Measurements from ENCODE around the gene MSH5.
A peak's percentile ranks its signal among the peaks of the same experiment; 100 is the strongest.

Gene MSH5

DNA sequence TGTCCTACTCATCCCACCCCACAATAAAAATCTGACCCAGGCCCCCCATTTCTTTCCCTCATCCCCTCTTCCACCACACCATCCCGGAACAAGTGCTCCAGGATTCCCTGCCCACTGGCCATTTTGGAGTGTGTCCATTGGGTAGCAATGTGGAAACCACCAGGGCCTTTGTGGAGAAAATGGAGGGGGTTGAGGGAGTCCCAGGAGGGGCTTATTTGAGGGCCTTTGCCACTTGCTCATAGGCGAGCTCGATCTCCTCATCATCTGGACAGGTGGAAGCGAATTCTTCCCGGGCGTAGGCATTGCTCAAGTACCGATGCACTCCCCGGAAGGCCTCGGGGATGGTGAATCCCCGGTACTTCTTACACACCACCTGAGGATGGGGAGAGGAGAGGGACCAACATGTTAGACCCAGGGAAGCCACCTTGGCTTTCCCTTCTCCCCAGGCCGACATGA lies 9.1 kb upstream of the MSH5 start:
- DNase-seq = no peak

DNA sequence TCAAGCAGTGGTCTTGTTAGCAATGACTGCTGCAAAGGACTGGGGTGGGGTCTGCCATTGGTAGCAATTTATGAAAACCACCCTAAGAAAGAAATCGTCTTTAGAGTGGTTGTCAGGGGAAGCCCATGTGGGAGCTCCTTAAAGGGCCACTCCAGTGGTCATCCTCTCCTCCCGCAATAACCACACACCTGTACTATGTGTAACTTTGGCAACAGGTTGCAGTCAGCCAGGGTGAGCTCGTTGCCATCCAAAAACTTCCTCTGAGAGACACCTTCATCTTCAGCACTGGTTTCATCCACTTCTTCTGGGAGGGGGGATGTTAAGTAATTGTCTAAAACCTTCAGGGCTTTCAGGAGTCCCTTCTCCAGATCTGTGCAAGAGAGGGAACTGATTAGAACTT lies 7.8 kb upstream of the MSH5 start:
- DNase-seq = no peak

DNA sequence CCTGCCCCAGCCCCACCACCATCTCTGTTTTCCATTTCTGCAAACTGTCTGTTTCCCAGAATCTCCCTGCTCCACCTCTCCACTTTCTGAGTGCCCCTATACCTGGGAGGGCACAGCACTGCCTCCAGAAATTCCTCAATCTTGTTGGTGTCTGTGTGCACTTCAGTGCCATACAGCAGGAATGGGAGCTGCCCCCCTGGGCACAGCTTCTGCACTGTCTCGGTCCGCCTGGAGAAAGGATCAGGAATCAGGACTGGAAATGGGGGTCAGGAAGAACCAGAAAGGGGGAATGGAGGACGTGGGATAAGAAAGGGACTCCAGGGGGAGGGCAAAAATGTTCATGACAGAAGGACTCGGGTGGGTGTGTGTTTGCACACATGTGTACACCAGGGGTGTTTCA lies 6.1 kb upstream of the MSH5 start:
- no peak for DNase-seq

DNA sequence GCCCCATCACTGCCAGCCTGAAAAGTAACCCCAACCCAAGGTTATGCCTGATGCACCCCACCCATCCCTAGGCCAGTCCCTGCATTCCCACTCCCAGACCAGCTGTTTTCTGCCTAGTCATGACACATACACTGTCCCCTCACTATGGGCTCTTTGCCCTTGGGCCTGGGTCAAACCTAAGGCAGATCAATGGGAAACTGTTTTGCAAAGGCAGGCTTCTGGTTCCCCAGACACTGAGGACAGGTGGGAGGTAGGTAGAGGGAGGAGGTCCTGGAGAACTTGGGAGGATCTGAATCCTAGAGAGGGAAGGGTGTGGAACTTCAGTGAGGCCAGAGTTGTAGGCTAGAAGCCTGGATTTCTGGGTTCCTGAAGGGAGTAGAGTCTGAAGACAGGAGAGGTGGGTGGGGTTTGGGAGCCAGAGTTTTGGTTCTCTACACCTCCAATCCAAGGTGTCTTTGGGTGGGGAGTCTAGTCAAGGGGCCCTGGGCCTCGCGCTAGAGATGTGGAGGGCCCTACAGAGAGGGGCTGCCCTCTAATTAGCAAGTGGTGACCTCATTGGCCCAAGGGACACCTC lies 5.5 kb upstream of the MSH5 start:
- DNase-seq = no peak

DNA sequence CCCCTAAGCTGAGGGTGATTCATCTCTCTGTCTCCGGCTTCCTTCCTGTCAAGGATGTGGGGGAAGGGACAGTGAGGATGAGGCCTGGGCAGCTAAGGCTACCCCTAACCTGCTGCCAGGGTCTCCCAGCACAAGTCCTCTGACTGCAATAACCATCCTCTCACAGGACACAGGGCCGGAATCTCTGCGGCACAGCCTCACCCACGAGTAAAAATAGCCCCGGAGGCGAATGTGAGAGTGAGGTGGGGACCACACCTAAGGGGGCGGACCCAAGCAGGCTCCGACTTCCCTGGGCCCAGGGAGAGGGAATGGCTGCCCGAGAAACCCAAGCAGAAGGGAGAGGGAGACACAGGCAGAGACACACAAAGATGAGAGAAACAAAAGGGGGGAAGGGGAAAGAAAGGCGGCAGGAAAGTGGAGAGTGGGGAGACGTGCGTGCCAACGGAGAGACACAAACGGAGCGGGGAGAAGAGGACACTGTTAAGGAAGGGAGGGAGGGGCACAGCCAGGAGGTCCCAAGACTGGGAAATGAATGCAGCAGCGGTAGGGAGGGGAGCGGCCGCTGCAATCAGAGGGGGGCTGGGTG lies 4.9 kb upstream of the MSH5 start:
- no peak for DNase-seq

DNA sequence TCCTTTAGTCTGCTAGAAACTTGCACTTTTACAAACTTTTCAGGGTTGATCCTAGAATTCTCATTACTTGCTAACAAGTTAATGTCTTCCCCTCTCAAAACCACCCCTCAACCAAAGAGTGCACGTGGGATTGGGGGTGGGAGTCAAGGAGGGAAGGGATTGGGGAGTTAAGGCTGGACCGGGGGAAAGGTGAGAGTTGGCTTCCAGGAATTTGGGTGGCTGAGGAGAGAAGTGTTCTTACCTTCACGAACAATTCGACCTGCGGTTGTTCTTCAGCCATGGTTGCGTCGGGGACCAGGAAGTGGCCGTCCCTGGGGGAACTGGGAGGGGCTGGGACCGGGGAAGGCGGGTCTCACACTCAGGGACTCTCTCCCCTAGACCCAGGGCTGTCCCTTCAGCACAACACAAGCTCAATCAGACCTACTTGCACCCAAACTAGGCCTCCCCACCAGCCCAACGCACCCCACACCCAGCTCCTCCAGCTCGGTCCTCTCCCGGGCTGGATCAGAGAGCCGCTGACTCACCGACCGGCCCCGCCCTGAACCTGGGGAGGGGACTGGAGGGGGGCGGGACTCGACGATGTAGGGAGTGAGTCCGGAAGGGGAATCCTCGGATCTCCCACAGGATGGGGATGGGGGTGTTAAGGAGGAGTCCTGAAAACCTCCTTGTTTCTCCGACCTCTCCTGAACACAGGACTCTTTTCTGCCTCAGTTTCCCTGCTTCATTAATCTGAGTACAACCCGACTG lies 3.6 kb upstream of the MSH5 start, which contains the start of gene CLIC1:
Gene CLIC1, minus strand, starts transcription at position 510 of the 747 bp plus-strand sequence. Its CDS starts 230 bp downstream, at position 280.
- DNase-seq = peak; percentile 58 to 79

DNA sequence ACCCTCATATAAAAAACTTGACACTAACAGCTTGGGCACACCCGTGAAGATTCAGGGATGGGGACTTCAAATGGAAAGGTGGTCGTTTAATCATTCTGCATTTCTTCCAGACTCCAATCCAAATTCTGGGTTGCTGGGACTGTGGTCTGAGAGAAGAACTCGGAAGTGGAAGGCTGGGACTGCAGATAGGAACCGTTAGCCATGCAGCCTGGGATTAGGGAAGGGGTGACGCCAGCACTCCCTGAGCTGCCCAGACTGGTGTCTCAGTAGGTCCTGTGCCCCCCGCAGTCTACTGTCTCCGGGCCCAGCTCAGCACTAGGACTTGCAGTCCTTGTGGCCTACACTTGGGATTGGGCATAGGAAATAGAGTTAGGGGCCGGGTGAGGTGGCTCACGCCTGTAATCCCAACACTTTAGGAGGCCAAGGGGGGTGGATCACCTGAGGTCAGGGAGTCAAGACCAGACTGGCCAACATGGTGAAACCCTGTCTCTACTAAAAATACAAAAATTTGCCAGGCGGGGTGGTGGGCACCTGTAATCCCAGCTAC lies 3.0 kb upstream of the MSH5 start:
- no peak for DNase-seq

DNA sequence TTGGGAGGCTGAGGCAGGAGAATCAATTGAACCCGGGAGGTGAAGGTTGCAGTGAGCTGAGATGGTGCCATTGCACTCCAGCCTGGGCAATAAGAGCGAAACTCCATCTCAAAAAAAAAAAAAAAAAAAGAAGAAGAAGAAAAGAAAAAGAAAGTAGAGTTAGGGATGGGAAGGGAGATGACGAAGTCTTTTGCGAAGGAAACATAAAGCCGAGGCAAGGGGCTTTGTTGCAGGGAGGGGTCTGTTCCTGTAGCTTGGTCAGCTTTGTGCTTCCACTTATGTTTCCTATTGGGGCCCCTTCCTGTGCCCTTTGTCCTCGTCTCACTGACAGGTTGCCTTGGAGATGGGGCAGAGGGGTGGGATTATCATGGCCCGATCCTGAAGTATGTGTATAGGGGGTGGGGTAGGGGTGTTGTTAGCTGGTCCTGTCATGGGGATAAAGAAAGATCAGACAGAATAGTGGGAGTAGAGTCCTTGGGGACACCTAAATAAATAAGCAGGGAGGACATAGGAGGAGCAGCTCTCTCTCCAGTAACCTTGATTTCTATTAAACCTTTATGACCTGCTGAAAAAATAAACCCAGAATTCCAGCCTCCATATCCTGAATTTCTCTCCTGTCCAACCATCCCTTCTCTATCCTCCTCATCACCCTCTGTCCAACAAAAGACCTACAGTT lies 2.4 kb upstream of the MSH5 start:
- DNase-seq = peak in 1 of 2 experiments; percentile 42

DNA sequence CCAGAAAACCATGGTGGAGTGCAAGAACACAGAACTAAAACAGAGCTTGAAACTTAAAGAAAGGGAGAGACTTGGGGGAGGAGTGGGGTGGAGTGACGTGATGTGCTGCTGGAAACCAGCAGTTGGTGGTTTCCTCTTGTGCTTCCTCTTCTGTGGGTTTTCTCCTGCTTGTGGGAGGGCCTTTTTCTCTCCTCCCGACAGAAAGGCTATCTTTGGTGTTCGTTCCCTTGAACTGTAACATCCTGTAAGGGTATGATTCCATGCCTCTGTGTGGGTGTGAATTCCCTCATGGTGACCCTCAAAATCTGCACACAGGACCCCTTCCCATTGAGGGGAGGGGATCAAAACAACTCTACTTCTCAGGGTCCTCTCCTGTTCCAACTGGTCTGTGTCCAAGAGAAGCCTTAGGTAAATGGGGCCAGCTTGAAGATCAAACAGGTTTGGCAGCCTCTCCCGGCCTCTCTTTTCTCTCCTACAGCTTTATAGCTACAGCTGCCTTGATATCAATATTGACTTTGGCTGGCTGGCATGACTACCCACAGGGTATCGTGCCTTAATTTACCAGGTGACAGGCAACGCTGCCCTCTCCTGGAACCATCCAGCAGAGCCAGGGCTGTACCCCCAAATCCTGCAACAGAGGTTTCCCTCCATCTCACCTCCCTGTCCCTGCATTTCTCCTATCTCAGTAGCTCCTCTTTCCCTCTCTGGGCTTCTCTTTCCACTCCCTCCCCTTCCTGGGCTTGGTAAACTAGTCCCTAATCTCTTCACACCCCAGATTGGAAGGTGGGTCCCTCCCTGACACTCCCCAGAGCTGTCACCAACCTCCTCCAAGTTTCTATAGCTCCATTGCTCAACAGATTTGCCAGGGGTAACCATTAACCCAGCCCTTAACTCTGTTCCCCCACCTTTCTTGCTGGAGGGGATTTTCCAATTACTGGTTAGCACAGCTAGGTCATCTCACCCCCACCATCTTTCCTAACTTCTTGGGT lies 1.5 kb upstream of the MSH5 start:
- DNase-seq = peak; percentile 76 to 89

DNA sequence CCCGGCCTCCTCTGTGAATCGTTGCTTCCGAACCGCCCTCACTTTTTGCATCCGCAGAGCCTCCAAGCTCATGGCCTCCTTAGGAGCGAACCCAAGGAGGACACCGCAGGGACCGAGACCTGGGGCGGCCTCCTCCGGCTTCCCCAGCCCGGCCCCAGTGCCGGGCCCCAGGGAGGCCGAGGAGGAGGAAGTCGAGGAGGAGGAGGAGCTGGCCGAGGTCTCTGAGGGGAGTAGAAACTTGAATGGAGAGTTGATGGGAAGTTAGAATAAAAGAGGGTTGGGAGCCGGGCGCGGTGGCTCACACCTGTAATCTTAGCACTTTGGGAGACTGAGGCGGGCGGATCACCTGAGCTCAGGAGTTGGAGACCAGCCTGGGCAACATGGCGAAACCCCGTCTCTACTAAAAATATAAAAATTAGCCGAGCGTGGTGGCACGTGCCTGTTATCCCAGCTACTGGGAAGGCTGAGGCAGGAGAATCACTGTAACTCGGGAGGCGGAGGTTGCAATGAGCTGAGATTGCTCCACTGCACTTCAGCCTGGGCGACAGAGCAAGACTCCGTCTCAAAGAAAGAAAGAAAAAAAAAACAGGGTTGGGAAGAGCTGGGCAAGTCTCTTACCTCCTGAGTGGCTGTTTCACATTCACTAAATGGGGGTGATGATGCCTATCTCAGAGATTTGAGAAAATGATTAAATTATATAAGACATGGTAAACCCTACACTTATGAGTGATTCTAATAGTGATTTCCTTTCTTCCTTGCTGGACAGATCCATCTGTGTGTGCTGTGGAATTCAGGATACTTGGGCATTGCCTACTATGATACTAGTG lies 805 bp downstream of the MSH5 start:
- DNase-seq = no peak

DNA sequence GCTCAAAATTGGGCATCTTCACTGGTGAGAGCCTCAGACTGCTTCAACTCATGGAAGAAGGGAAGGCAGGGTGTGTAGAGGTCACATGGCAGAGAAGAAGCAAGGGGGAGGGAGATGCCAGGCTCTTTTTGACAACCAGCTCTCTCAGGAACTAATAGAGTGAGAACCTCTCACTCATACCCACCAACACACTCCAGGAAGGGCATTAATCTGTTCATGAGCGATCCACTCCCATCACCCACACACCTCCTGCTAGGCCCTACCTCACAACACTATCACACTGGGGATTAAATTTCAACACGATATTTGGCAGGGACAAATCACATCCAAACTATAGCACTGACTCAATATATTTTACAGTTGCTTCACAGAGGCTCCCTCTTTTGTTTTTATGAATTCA lies 2.0 kb downstream of the MSH5 start:
- DNase-seq = no peak

DNA sequence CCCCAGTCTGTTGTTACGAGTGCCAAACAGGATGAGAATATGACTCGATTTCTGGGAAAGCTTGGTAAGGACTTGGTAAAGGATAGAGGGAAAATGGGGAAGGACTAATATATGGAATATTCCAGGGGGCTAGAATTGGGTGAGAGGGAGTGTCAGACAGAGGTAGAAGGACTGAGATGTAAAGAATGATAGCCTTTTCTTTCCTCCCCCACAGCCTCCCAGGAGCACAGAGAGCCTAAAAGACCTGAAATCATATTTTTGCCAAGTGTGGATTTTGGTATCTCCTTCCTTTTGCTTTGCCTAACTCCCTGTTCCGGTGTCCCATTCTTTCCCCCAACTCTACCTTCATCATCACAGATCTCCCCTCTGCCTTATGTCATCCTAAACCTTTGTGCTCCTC lies 3.1 kb downstream of the MSH5 start:
- DNase-seq = no peak

DNA sequence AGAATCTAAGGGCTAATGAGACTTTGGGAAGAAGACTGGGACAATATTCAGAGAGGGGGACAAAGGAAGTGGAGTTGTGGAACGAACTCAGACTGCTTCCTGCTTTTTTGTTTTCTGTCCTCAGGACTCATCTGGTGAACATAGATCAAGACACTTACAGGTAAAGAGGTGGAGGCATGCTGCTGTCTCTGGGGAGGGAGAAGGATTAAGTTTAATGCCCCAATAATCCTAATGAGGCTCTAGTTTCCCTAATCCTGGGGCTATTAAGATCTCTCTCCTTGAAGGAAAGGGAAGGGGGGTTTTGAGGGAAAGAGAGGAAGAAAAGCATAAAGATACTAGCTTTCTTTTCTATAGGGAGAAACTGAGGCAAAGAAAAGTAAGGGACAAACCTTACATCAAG lies 4.6 kb downstream of the MSH5 start:
- DNase-seq = no peak

DNA sequence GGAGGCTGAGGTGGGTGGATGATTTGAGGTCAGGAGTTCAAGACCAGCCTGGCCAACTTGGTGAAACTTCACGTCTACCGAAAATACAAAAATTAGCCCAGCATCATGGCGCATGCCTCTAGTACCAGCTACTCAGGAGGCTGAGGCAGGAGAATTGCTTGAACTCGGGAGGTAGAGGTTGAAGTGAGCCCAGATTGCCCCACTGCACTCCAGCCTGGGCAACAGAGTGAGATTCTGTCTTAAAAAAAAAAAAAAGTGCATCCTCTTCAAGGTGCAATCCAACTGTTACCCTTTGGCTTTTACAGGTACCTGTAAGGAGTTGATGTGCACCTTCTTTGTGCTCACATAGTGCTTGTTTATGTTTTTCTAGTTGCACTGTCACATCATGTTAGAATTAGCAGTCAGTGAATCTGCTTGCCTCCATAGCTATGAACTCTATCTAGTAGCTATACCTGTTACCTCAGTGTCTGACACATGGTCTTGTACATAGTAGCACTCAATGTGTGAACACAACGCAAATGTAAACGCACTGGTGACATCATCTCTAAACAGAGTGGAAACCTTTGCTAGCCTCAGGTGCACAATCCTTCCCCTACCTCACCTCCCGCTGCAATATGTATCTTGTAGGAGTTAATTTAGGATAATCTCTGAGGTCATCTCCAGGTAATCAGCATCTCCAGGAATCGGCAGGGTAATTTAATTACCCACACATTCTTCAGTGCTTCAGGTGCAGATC lies 9.7 kb downstream of the MSH5 start:
- DNase-seq = no peak

DNA sequence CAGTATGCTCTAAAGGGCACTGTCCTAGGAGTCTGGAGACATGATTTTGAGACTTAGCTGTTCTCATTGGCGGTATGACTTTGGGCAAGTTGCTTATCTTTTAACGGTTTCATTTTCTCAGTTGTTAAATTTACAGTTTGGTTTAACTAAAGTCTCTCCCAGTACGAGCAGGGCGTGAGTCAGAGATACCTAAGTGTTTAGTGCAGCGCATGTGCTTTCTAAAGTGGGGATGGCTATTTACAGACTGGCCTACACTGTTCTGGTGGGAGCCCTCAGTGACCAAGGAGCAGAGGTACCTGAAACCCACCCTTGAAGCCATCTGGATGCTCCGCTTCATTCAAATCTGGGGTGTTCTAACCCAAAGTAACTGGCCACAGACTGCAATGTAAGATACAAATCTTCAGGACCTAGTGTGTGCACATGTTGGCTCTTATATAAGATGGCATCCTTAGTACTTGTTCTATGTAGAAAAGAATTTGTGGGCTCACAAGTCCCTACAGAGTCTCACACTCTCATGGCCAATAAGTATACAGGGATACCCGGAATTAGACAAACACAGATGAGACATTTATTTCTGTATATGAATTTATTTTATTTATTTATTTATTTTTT lies 10.7 kb downstream of the MSH5 start:
- no peak for DNase-seq

DNA sequence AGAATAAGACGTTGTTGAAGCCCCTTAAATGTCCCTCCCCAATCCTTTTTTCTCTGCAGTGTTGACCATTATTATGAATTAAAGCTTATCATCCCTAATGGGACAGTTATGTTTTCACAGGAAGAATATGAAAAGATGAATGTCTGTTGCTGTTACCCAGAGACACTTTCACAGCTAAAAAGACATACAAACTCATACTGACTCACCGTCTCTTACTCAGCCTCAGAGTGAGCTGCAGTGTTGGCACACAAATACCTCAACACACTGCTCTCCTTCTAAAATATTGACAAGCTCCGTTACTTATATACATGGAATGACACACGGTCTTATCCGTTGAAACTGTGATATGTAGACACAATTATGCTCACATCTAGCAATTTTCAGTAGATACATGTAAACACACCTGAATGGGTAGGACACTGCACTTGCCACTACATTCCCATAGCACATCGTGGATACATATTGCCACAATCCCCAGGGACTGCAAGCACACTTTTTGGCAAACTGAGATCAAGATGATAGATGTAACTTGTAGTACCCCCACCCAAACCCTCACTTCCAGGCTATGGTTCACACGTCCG lies 13.0 kb downstream of the MSH5 start:
- DNase-seq = no peak

DNA sequence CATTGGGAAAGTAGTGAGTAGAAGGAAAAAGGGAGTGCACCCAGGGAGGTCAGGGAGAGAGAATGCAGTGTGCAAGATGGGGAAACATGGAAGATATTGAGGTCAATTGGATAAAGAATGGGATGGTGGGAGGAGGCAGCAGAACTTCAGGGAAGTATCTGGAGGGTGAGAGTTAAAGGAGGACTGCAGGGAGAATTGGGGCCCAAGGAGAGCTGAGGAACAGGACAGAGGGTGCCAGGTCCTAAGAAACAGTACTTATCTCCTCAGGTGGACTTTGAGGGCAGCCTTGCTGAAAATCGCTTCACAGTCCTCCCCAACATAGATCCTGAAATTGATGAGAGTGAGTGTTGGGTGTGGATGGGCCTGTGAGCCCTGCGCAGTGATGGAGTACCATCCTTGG lies 18.5 kb downstream of the MSH5 start:
- no peak for DNase-seq

DNA sequence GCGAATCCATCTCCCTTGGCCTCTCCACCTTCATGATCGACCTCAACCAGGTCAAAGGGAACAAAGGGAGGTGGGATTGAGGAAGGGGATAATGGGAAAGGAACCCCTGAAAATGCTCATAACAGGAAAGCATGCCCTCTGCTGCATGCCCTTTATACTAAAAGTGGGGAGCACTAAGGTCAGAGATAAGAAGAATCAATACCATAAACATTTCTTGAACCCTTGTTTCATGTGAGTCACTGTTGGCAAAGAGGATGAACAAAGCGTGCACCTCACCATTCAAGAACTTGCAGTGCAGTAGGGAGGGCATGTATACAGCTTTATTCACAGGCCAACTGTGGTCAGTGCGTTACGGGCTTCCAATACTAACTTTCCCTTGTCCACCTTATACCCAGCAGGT lies 21.0 kb downstream of the MSH5 start:
- DNase-seq = no peak

DNA sequence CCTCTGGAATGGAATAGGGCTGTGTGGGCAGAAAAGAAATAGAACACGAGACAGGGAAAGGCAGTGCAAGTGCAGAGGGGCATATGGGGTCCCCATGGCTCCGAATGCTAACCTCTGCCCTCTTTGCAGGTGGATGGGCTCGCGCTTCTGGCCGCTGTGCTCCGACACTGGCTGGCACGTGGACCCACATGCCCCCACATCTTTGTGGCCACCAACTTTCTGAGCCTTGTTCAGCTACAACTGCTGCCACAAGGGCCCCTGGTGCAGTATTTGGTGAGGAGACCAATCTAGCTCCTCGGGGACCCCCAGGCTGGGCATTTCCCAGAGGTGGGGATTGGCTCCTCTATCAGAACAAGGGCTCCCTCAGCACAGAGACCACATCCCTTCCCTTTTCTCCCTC lies 21.5 kb downstream of the MSH5 start:
- no peak for DNase-seq

DNA sequence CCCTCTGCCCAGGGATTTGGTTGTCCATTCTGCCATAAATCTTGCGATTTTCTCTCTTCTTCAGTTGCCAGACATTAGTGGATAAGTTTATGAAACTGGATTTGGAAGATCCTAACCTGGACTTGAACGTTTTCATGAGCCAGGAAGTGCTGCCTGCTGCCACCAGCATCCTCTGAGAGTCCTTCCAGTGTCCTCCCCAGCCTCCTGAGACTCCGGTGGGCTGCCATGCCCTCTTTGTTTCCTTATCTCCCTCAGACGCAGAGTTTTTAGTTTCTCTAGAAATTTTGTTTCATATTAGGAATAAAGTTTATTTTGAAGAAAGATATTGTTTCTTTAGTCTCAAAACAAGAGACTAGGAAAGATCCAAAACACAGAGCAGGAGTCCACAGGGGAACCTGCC lies 22.6 kb downstream of the MSH5 start, which contains the start of gene SAPCD1:
Gene SAPCD1, plus strand, starts transcription at position 301 of the 400 bp plus-strand sequence. CDS start 399 bp downstream, outside the sequence.
- DNase-seq = no peak
